ENCODE results near the gene NAV1.

DNA sequence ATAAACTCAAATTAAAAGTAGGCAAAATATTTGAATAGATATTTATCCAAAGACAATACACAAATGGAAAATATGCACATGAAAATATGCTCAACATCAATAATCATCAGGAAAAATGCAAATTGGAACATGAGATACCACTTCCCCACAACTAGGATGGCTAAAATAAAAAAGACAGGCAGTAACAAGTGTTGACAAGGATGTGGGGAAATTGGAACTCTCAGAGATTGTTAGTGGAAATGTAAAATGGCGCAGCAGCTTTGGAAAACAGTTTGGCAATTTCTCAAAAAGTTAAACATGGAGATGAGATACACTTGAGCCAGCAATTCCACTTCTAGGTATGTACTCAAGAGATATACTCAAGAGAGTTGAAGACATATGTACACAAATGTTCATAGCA lies 48.8 kb downstream of the NAV1 start:
- TF ChIP-seq, protein P1, sequence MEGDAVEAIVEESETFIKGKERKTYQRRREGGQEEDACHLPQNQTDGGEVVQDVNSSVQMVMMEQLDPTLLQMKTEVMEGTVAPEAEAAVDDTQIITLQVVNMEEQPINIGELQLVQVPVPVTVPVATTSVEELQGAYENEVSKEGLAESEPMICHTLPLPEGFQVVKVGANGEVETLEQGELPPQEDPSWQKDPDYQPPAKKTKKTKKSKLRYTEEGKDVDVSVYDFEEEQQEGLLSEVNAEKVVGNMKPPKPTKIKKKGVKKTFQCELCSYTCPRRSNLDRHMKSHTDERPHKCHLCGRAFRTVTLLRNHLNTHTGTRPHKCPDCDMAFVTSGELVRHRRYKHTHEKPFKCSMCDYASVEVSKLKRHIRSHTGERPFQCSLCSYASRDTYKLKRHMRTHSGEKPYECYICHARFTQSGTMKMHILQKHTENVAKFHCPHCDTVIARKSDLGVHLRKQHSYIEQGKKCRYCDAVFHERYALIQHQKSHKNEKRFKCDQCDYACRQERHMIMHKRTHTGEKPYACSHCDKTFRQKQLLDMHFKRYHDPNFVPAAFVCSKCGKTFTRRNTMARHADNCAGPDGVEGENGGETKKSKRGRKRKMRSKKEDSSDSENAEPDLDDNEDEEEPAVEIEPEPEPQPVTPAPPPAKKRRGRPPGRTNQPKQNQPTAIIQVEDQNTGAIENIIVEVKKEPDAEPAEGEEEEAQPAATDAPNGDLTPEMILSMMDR (conservative IDR thresholded peaks at IDR 0.05): no peak
- TF ChIP-seq EZH2 (IDR thresholded peaks at IDR 0.05; ENCODE audit: low read depth): no peak
